Osteoblast (primary cell): Measurements from ENCODE around the gene SORCS1. TPM values are rescaled to one million over a fixed set of nuclear protein-coding genes. Genes with fewer than 3 reads are reported as not detected.

Experiments
- DNase-seq: peaks from one replicate; pipeline ENCODE4 v3.0.0; 2011; ENCODE audit warnings: low spot score, mixed read lengths; ENCODE audit not compliant: insufficient read length; ENCODE audit errors: missing footprints
- H2AFZ ChIP-seq: 2 replicates; pipeline ENCODE4 v1.6.0; 2011; ENCODE audit warnings: mild to moderate bottlenecking, low read length
- H3K27ac ChIP-seq: 2 replicates; pipeline ENCODE4 v1.5.1; 2011; ENCODE audit warnings: mild to moderate bottlenecking, low read depth, low read length, moderate library complexity
- H3K27me3 ChIP-seq: 2 replicates; pipeline ENCODE4 v1.6.0; 2012; ENCODE audit warnings: mild to moderate bottlenecking, control low read depth, inconsistent platforms, low read length, moderate library complexity; ENCODE audit not compliant: insufficient read depth
- H3K36me3 ChIP-seq: 2 replicates; pipeline ENCODE4 v1.5.1; 2011; ENCODE audit warnings: mild to moderate bottlenecking, low read length, control low read depth, moderate library complexity; ENCODE audit not compliant: insufficient read depth
- H3K4me1 ChIP-seq: 2 replicates; pipeline ENCODE4 v1.5.1; 2011; ENCODE audit warnings: mild to moderate bottlenecking, low read length, control low read depth, moderate library complexity; ENCODE audit not compliant: insufficient read depth
- H3K4me2 ChIP-seq: 2 replicates; pipeline ENCODE4 v1.6.0; 2011; ENCODE audit warnings: mild to moderate bottlenecking, low read length; ENCODE audit not compliant: insufficient read depth
- H3K4me3 ChIP-seq: fragments of 200-600 bp; sonication (generic); 3 replicates; pipeline ENCODE4 v1.5.1; 2012; ENCODE audit warnings: mild to moderate bottlenecking, low read length, inconsistent platforms; ENCODE audit not compliant: insufficient read depth
- H3K79me2 ChIP-seq: 2 replicates; pipeline ENCODE4 v1.6.0; 2012; ENCODE audit warnings: mild to moderate bottlenecking, low read length, control low read depth, inconsistent platforms; ENCODE audit not compliant: insufficient read depth
- H3K9me3 ChIP-seq: 2 replicates; pipeline ENCODE4 v1.5.1; 2011; ENCODE audit warnings: low read depth, low read length, control low read depth
- H4K20me1 ChIP-seq: 2 replicates; pipeline ENCODE4 v1.6.0; 2012; ENCODE audit warnings: mild to moderate bottlenecking, low read length, control low read depth; ENCODE audit not compliant: insufficient read depth
- CTCF ChIP-seq: IDR thresholded peaks from 2 replicates; pipeline ENCODE4 v1.5.1; 2011; ENCODE audit warnings: mild to moderate bottlenecking, low read depth, low read length, moderate library complexity; ENCODE audit errors: extremely low read depth
- total RNA-seq: library from RNA; depleted of rRNA; stranded (reverse); fragments of >200 nt; gene quantifications from 2 replicates; pipeline ENCODE4 v1.2.3, GENCODE V29; 2012

Gene SORCS1
- total RNA-seq, 1 donor = not detected

DNA sequence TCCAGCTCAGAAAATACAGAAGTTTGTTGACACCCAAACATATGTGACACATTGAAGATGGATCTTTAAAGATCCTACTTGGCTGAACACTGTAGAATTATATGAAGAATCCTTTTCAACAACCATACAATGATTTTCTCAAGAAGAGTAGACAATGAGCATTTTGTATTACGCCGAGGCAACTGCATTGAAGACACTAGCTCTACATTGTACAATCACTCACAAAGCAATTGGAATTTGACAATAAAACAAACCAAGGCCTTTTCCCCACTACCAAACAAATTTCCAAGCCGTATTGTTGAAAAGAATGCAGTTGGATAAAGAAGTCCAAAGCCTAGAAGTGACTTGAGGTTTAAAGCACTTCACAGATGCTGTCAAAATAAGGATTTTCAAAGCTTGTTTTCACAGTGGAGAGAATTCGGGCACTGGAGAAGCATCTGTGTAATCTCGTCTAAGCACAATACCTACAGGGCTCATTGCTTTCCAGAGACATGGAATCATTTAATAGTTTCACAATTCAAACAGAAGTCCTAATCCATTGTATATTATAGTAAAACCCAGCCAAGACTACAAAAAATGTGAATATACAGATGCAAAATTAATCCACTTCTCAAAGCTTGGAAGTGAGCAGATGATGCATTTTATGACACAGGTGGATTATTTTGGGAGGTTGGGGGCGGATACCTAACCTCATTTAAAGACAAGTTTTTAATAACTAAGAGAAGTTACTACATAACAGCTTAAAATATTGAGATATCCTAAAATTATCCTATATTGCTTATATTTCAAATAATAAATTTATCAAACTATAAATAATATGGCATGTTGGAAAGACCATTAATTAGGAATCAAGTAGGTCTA is 78.6 kb downstream of the SORCS1 start:
- H3K36me3 ChIP-seq = no peaks in the 10 kb centered on the region
- no peak overlapping the region for H3K27ac ChIP-seq
- no peaks in the 10 kb centered on the region for H3K4me1 ChIP-seq
- H3K9me3 ChIP-seq = peaks cover 5% of the 10 kb centered on the region
- no peak overlapping the region for H2AFZ ChIP-seq
- H3K4me3 ChIP-seq = no peak overlapping the region
- TF ChIP-seq CTCF = no peak
- H4K20me1 ChIP-seq = no peaks in the 10 kb centered on the region
- no peak for DNase-seq
- H3K4me2 ChIP-seq = no peak overlapping the region
- no peaks in the 10 kb centered on the region for H3K27me3 ChIP-seq
- no peaks in the 10 kb centered on the region for H3K79me2 ChIP-seq

GRCh38 chr10:107083388-107084009 is 81.0 kb downstream of the SORCS1 start:
- Histone ChIP-seq H3K36me3 (no peaks in the 10 kb centered on the region), H2AFZ (no peak overlapping the region), H3K27ac (no peak overlapping the region), H3K79me2 (no peaks in the 10 kb centered on the region), H3K27me3 (no peaks in the 10 kb centered on the region), H3K4me1 (no peaks in the 10 kb centered on the region), H3K9me3 (peaks cover 5% of the 10 kb centered on the region), H3K4me3 (no peak overlapping the region), H3K4me2 (no peak overlapping the region), H4K20me1 (no peaks in the 10 kb centered on the region)
- TF ChIP-seq CTCF = no peak
- DNase-seq = no peak

GRCh38 chr10:107081644-107082043 is 82.9 kb downstream of the SORCS1 start:
- H3K4me2 ChIP-seq = no peak overlapping the region
- TF ChIP-seq CTCF = no peak
- peaks cover 5% of the 10 kb centered on the region for H3K9me3 ChIP-seq
- H2AFZ ChIP-seq = no peak overlapping the region
- no peaks in the 10 kb centered on the region for H4K20me1 ChIP-seq
- H3K4me3 ChIP-seq = no peak overlapping the region
- no peak overlapping the region for H3K27ac ChIP-seq
- no peaks in the 10 kb centered on the region for H3K27me3 ChIP-seq
- DNase-seq = no peak
- no peaks in the 10 kb centered on the region for H3K79me2 ChIP-seq
- H3K4me1 ChIP-seq = no peaks in the 10 kb centered on the region
- no peaks in the 10 kb centered on the region for H3K36me3 ChIP-seq

GRCh38 chr10:107075117-107075516 is 89.4 kb downstream of the SORCS1 start:
- Histone ChIP-seq H3K36me3 (no peaks in the 10 kb centered on the region), H3K79me2 (no peaks in the 10 kb centered on the region), H3K27me3 (no peaks in the 10 kb centered on the region), H3K4me3 (no peak overlapping the region), H3K9me3 (peaks cover 1% of the 10 kb centered on the region), H2AFZ (no peak overlapping the region), H4K20me1 (no peaks in the 10 kb centered on the region), H3K4me1 (no peaks in the 10 kb centered on the region), H3K27ac (no peak overlapping the region), H3K4me2 (no peak overlapping the region)
- TF ChIP-seq CTCF = no peak
- no peak for DNase-seq
